Transverse colon (tissue), 4 donors: ENCODE results near the gene LDAF1. TPM values are rescaled to one million over a fixed set of nuclear protein-coding genes. Genes with fewer than 3 reads are reported as not detected.

Source experiments
- DNase-seq: peaks from one replicate; pipeline ENCODE4 v3.0.0-alpha.2; 2019
- H3K27ac ChIP-seq, 4 donors: fragments of 200-600 bp; sonication (generic); 2 replicates each; pipeline ENCODE4 v1.5.1; 2016 to 2018; ENCODE audit warnings: inconsistent platforms in 4 of 4
- H3K27me3 ChIP-seq: fragments of 200-600 bp; sonication (generic); 2 replicates; pipeline ENCODE4 v1.5.1; 2017; ENCODE audit warnings: inconsistent platforms
- H3K36me3 ChIP-seq, 4 donors: fragments of 200-600 bp; sonication (generic); 2 replicates each; pipeline ENCODE4 v1.5.1; 2017 to 2019; ENCODE audit warnings: inconsistent platforms in 4 of 4
- H3K4me1 ChIP-seq, 4 donors: fragments of 200-600 bp; sonication (generic); 2 replicates each; pipeline ENCODE4 v1.5.1; 2017 to 2020; ENCODE audit warnings: inconsistent platforms in 4 of 4
- H3K4me3 ChIP-seq, 4 donors: fragments of 200-600 bp; sonication (generic); 1 replicate in 1 of 4; 2 replicates in 3 of 4; pipeline versions ENCODE4 v1.5.1 to v1.6.1; 2017 to 2019; ENCODE audit warnings: inconsistent platforms in 4 of 4
- H3K9me3 ChIP-seq, 2 donors: fragments of 200-600 bp; sonication (generic); 2 replicates each; pipeline ENCODE4 v1.5.1; 2017 to 2019; ENCODE audit warnings: inconsistent platforms in 2 of 2
- EP300 ChIP-seq: sonication (generic); formaldehyde crosslinking; IDR thresholded peaks from one replicate; pipeline ENCODE4 v1.6.1; 2017; ENCODE audit warnings: antibody characterized with exemption, low read depth
- POLR2A ChIP-seq: fragments of 450-650 bp; IDR thresholded peaks from one replicate; pipeline ENCODE4 v1.6.1; 2016; ENCODE audit warnings: antibody characterized with exemption, mild to moderate bottlenecking, moderate library complexity
- POLR2AphosphoS5 ChIP-seq, 3 donors: sonication (generic); formaldehyde crosslinking; IDR thresholded peaks; one replicate each; pipeline ENCODE4 v1.6.1; 2016; ENCODE audit warnings: antibody characterized with exemption in 3 of 3
- WGBS, 2 donors: methylation state at CpG; one replicate each; pipeline ENCODE4 v1.1.5; 2018; ENCODE audit warnings: low coverage in 1 of 2; 5-methylcytosine and 5-hydroxymethylcytosine counted together
- in situ Hi-C, 4 donors: fragments of 200-750 bp; cut with MboI; loops; one replicate each; pipeline versions ENCODE4 v1.15.0 to v1.15.1; 2017; ENCODE audit warnings: low sequenced_read_pairs in 3 of 4, low pct_ligation_motif_present in 1 of 4, low pct_unique_long_range_greater_than_20kb in 1 of 4
- intact Hi-C: fragments of 100-400 bp; cut with DNase I; formaldehyde crosslinking; loops from one replicate; pipeline ENCODE4 v1.15.1; 2023; ENCODE audit warnings: low total_unique reads
- total RNA-seq, 4 donors: library from RNA; depleted of rRNA; stranded (reverse); fragments of >200 nt; gene quantifications; one replicate each; pipeline ENCODE4 v1.1.0, GENCODE V29; 2016
- TF ChIP-seq, protein P1 (sequence below), 5 experiments: fragments of 200-600 bp in 3 of 5; fragments of 450-650 bp in 2 of 5; sonication (generic) in 3 of 5; IDR thresholded peaks; 1 replicate in 2 of 5; 2 replicates in 3 of 5; pipeline ENCODE4 v1.5.1; 2016 to 2017; ENCODE audit warnings: antibody characterized with exemption in 5 of 5, inconsistent platforms in 3 of 5, mild to moderate bottlenecking in 2 of 5, moderate library complexity in 1 of 5

LDAF1 gene
- total RNA-seq, 4 donors from 2014 or later, result 23.6 to 71.0 (median 59.3) TPM

DNA sequence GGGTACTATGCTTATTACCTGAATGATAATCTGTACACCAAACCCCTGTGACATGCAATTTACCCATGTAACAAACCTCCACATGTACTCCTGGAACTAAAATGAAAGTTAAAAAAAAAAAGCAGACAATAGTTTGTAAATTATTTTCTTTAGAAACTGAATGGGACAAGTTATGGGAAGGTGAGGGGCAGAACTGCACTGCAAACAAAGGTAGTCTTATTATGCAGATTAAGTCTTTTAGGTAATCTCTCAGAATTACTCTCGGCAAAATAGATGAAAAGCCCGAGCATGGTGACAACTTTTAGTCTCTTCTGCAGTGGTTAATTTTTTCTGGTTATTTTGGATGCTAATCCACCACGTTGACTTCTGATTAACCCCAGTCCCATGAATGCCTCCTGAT lies 25.5 kb downstream of the LDAF1 start:
- WGBS, 2 donors, result 88 to 91% methylated on average over 3 of the region's 3 CpGs
- in situ Hi-C loops, result loop anchor here (10.0 to 25.0 kb wide), 5 partner anchors 81 to 1128 kb away; partner anchors contain the start of gene CRYM (in 3 of the 4)
- intact Hi-C loops, result no loop called here

DNA sequence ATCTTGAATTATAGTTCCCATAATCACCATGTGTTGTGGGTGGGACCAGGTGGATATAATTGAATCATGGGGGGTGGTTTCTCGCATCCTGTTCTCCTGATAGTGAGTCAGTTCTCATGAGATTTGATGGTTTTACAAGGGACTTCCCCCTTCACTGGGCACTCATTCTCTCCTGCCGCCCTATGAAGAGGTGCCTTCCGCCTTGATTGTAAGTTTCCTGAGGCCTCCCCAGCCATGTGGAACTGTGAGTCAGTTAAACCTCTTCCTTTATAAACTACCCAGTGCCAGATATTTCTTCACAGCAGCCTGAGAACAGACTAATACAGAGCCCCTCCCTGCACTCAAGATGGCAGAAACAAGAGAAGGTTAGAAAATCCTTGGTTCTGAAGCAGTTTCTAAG lies 26.4 kb downstream of the LDAF1 start:
- Histone ChIP-seq H3K27me3 (no peaks in the 10 kb centered on the region), H3K4me3 (no peak overlapping the region), H3K4me1 (peaks cover 3 to 11% (median 6%) of the 10 kb centered on the region in 4 donors), H3K9me3 (no peaks in the 10 kb centered on the region), H3K27ac (no peak overlapping the region), H3K36me3 (peaks cover 0 to 17% (median 8%) of the 10 kb centered on the region in 4 donors)
- TF ChIP-seq POLR2AphosphoS5 (IDR thresholded peaks at IDR 0.05) (no peak), EP300 (no peak), POLR2A (no peak)
- TF ChIP-seq, protein P1, sequence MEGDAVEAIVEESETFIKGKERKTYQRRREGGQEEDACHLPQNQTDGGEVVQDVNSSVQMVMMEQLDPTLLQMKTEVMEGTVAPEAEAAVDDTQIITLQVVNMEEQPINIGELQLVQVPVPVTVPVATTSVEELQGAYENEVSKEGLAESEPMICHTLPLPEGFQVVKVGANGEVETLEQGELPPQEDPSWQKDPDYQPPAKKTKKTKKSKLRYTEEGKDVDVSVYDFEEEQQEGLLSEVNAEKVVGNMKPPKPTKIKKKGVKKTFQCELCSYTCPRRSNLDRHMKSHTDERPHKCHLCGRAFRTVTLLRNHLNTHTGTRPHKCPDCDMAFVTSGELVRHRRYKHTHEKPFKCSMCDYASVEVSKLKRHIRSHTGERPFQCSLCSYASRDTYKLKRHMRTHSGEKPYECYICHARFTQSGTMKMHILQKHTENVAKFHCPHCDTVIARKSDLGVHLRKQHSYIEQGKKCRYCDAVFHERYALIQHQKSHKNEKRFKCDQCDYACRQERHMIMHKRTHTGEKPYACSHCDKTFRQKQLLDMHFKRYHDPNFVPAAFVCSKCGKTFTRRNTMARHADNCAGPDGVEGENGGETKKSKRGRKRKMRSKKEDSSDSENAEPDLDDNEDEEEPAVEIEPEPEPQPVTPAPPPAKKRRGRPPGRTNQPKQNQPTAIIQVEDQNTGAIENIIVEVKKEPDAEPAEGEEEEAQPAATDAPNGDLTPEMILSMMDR (IDR thresholded peaks at IDR 0.05), result no peak
- in situ Hi-C loops, result loop anchor here (10.0 to 25.0 kb wide), 5 partner anchors 80 to 1127 kb away; partner anchors contain the start of gene CRYM (in 3 of the 4)
- no peak for DNase-seq
- 67 to 74% methylated on average over 1 to 3 of the region's 3 CpGs for WGBS, 2 donors
- intact Hi-C loops, result no loop called here

More for the DNA sequence above, 25.5 kb downstream of the LDAF1 start:
- TF ChIP-seq POLR2AphosphoS5 (IDR thresholded peaks at IDR 0.05) (no peak), EP300 (no peak), POLR2A (no peak)
- TF ChIP-seq, protein P1 (IDR thresholded peaks at IDR 0.05), result no peak
- Histone ChIP-seq H3K36me3 (peaks cover 0 to 25% (median 12%) of the 10 kb centered on the region in 4 donors), H3K4me3 (no peak overlapping the region), H3K4me1 (peaks cover 3 to 10% (median 6%) of the 10 kb centered on the region in 4 donors), H3K27ac (no peak overlapping the region), H3K27me3 (no peaks in the 10 kb centered on the region), H3K9me3 (no peaks in the 10 kb centered on the region)
- no peak for DNase-seq

DNA sequence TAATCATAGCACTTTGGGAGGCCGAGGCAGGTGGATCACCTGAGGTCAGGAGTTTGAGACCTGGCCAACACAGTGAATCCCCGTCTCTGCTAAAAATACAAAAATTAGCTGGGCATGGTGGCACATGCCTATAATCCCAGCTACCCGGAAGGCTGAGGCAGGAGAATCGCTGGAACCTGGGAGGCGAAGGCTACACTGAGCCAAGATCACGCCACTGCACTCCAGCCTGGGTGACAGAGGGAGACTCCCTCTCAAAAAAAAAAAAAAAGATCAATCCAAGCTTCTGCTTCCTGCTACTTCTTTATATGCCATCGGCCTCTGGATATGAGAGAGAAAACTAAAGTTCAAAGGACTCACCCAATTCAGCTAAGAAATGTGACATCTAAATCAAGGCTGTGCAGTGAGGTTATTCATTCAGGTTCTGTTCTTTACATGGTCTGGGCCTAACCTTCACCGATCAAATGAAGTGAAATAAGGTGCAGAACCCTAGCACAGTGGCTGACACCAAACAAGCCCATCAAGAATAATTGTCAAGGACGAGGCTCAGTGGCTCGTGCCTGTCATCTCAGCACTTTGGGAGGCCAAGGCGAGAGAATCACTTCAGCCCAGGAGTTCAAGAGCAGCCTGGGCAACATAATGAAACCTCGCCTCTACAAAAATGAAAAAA lies 27.3 kb downstream of the LDAF1 start:
- DNase-seq, result peak; percentile 21
- 68 to 72% methylated on average over 3 to 12 of the region's 12 CpGs for WGBS, 2 donors
- in situ Hi-C loops, result loop anchor here (10.0 to 25.0 kb wide), 5 partner anchors 79 to 1127 kb away; partner anchors contain the start of gene CRYM (in 3 of the 4)
- intact Hi-C loops, result no loop called here
- Histone ChIP-seq H3K27me3 (no peaks in the 10 kb centered on the region), H3K27ac (no peak overlapping the region), H3K36me3 (peaks cover 0 to 10% (median 4%) of the 10 kb centered on the region in 4 donors), H3K4me1 (peaks cover 3 to 11% (median 6%) of the 10 kb centered on the region in 4 donors), H3K4me3 (no peak overlapping the region), H3K9me3 (no peaks in the 10 kb centered on the region)
- TF ChIP-seq POLR2AphosphoS5 (IDR thresholded peaks at IDR 0.05) (no peak), POLR2A (no peak), EP300 (no peak)
- TF ChIP-seq, protein P1 (IDR thresholded peaks at IDR 0.05), result no peak

DNA sequence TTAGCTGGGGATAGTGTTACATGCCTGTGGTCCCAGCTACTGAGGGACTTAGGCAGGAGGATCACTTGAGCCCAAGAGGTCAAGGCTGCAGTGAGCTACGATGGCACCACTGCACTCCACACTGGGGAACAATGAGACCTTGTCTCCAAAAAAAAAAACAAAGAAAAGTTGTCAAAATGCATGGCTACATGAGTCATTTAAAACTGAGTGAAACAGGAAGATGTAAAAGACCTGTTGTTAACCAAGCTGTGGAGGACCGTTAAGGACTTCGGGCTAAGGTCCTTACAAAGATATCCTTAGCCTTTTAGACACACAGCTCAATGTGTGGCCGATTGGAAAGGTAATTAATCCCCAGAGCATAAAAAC lies 27.8 kb downstream of the LDAF1 start:
- H3K4me1 ChIP-seq, result peaks cover 3 to 11% (median 6%) of the 10 kb centered on the region in 4 donors
- 57 to 61% methylated on average over 4 of the region's 4 CpGs for WGBS, 2 donors
- no peak overlapping the region for H3K27ac ChIP-seq
- H3K27me3 ChIP-seq, result no peaks in the 10 kb centered on the region
- intact Hi-C loops, result no loop called here
- TF ChIP-seq, protein P1 (IDR thresholded peaks at IDR 0.05), result no peak
- TF ChIP-seq EP300, result no peak
- no peak for TF ChIP-seq POLR2A
- no peak for TF ChIP-seq POLR2AphosphoS5 (IDR thresholded peaks at IDR 0.05)
- no peak for DNase-seq
- in situ Hi-C loops, result loop anchor here (10.0 to 25.0 kb wide), 5 partner anchors 78 to 1126 kb away; partner anchors contain the start of gene CRYM (in 3 of the 4)
- H3K9me3 ChIP-seq, result no peaks in the 10 kb centered on the region
- no peak overlapping the region for H3K4me3 ChIP-seq
- peaks cover 0 to 8% (median 3%) of the 10 kb centered on the region in 4 donors for H3K36me3 ChIP-seq
